Astrocyte of the spinal cord (primary cell): ENCODE data around the gene SVEP1.
A peak's percentile ranks its signal among the peaks of the same experiment; 100 is the strongest.

Experiments used
- DNase-seq: peaks from one replicate; pipeline ENCODE4 v3.0.0; 2011; ENCODE audit warnings: low read depth, low spot score
- H3K4me3 ChIP-seq: 2 replicates; pipeline ENCODE4 v1.5.1; 2011; ENCODE audit warnings: low read depth, mild to moderate bottlenecking, low read length, moderate library complexity
- in situ Hi-C: cut with HindIII; loops from 2 replicates; pipeline ENCODE4 v1.10.0; 2017; ENCODE audit warnings: low sequenced_read_pairs
- TF ChIP-seq, protein P1 (sequence below): IDR thresholded peaks from 2 replicates; pipeline ENCODE4 v1.5.1; 2012; ENCODE audit warnings: low read depth, mild to moderate bottlenecking, low read length, inconsistent platforms

The SVEP1 gene

GRCh38 chr9:110573305-110573704, 6.2 kb downstream of the SVEP1 start:
- no peak for DNase-seq
- TF ChIP-seq, protein P1, sequence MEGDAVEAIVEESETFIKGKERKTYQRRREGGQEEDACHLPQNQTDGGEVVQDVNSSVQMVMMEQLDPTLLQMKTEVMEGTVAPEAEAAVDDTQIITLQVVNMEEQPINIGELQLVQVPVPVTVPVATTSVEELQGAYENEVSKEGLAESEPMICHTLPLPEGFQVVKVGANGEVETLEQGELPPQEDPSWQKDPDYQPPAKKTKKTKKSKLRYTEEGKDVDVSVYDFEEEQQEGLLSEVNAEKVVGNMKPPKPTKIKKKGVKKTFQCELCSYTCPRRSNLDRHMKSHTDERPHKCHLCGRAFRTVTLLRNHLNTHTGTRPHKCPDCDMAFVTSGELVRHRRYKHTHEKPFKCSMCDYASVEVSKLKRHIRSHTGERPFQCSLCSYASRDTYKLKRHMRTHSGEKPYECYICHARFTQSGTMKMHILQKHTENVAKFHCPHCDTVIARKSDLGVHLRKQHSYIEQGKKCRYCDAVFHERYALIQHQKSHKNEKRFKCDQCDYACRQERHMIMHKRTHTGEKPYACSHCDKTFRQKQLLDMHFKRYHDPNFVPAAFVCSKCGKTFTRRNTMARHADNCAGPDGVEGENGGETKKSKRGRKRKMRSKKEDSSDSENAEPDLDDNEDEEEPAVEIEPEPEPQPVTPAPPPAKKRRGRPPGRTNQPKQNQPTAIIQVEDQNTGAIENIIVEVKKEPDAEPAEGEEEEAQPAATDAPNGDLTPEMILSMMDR: no peak
- no peak overlapping the region for H3K4me3 ChIP-seq
- in situ Hi-C loops: no loop called here

DNA sequence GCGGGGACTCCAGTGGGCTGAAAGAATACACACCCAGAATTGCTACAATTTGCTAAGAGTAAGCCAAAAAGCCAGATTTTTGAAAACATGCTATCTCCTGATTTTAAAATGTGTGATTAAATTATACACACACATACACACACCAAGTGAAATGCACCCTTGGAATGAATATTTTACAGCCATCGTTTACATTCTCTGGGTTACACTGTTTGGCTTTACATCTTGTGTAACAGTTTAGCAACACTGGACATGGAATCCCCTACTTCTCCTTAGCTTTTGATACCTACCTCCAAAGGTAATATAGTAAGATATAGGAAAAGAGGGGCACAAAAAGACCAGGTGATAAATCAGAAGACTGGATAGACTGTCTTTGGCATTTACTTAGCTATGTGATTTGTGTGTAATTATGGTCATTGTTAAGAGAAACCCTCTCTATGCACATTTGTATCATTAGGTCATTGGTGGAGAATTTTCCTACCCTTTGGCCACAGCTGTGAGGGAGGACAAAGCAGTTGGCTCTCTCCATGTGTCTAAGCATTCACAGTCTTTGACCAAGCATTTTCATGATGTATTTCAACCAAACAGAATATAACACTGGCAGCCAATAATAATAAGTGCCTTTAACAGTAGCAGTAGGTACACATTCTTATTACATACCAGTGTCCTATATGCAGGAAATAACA, 7.6 kb downstream of the SVEP1 start:
- H3K4me3 ChIP-seq: no peak overlapping the region
- in situ Hi-C loops: no loop called here
- no peak for DNase-seq

GRCh38 chr9:110566156-110566555, 13.4 kb downstream of the SVEP1 start:
- TF ChIP-seq, protein P1: no peak
- in situ Hi-C loops: no loop called here
- DNase-seq: no peak
- H3K4me3 ChIP-seq: no peak overlapping the region

More for the DNA sequence above, 7.6 kb downstream of the SVEP1 start:
- TF ChIP-seq, protein P1: no peak

- DNase-seq: no peak
- TF ChIP-seq, protein P1: no peak
- in situ Hi-C loops: no loop called here
- no peak overlapping the region for H3K4me3 ChIP-seq
These were observed 17.7 kb downstream of the SVEP1 start for GRCh38 chr9:110561826-110562225.

- no peak for DNase-seq
- TF ChIP-seq, protein P1: no peak
- in situ Hi-C loops: no loop called here
- H3K4me3 ChIP-seq: no peak overlapping the region
These were observed 19.7 kb downstream of the SVEP1 start for GRCh38 chr9:110559869-110560268.

DNA sequence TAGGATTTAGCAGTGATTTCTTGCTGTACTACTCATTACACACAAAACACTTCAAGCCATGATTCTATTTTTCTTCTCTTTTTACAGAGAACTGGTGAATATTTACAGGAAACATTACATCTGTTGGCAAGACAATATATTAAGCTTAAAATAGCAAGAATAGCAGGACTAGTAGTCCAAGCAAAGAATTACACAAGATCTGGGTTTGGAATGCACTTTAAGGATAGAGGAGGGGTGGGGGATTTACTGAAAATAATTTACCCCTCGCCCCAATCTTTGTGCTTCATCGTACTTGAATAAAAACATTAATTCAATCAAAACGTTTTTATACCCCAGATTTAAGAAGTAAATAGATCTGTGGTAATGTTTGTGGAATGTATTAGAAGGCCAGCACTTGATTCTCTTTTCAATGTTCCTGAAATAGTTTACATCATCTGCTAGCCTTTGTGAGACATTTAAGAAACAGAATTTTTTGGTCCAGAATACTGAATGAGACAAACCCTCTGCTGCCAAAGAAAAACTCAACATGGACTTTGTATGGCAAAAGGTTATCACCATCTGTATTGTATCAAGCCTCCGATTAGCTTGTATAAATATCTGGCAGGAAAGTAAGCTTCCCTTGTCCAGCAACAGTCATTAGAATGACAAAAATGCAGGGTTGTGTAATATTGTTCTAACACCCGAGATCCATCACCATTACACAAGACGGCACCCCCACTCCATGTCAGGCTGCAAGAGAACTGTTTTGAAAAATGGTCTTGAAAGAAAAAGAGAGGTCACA, 23.8 kb downstream of the SVEP1 start:
- DNase-seq: peak; percentile 57
- in situ Hi-C loops: no loop called here
- H3K4me3 ChIP-seq: no peak overlapping the region
- TF ChIP-seq, protein P1: no peak
